GM18519 (cell line): ENCODE results near the gene TGM1.

Experiments used
- ATAC-seq: cut with Tn5 transposase; IDR thresholded peaks from one replicate; pipeline ENCODE4 v1.9.1; 2021; ENCODE audit warnings: mild to moderate bottlenecking, moderate library complexity; ENCODE audit not compliant: unreplicated experiment, low FRiP score

TGM1 gene

GRCh38 chr14:24293525-24293924 lies 30.5 kb upstream of the TGM1 start:
- no peak for ATAC-seq

- ATAC-seq, result no peak
These were observed 29.3 kb upstream of the TGM1 start for GRCh38 chr14:24292118-24292807.

GRCh38 chr14:24291446-24292117 lies 28.6 kb upstream of the TGM1 start:
- no peak for ATAC-seq

GRCh38 chr14:24290746-24291145 lies 27.8 kb upstream of the TGM1 start:
- ATAC-seq, result no peak

DNA sequence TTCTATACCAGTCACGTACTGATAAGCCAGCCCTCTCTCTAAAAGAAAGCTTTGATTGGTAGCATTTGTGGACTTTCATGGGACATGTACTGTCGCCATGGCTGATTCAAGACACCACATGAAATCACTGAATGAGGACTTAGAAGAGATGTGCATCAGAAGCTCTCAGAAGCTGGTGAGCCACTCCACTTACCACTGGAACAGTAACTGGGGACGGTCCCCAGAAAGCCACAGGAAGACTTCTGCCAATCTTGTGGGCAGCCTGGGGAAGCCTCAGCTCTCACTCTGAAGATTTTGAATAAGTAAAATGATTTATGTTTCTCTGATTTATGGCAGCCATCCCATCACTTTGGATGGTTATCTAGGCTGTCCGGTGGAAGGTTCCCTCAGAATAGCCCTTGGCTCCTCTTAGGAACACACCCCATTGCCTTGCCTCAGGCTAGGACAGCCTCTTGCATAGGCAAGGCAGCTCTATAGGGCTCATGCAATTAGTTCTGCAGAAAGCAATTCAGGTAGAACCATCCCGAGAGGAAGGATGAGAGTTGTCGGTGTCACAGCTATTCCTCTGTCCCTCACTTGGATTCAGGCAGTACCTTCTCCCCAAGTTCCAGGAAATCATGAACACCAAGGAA lies 26.8 kb upstream of the TGM1 start:
- no peak for ATAC-seq

- no peak for ATAC-seq
These were observed 24.0 kb upstream of the TGM1 start for GRCh38 chr14:24286996-24287395.

- no peak for ATAC-seq
These were observed 22.4 kb upstream of the TGM1 start for GRCh38 chr14:24285351-24285750.

DNA sequence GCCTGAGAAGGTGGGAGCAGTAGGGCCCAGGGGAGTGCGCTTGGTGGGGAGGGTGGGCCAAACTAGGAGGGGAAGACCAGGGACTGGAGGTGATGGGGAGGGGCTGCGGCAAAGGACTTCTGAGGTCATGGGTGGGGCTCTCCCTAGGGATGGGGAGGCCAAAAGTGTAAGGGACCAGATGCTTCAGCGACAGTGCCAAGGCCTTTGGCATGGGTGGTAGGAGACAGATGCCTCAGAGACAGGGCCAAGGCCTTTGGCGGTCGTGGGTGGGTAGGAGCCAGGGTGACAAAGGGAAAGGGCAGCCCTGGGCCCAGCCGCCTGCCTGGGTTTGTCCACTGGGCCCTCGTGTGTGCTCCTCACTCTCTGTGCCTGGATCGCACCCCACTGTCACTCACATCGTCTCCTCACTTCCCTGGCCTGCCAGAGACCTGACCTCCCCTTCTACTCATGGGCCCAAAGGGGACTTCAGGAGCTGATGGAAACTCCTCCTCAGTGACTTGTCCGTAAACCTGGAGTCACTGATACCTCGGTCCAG lies 21.6 kb upstream of the TGM1 start:
- no peak for ATAC-seq

GRCh38 chr14:24283796-24284460 lies 21.0 kb upstream of the TGM1 start:
- ATAC-seq, result no peak

- ATAC-seq, result no peak
These were observed 19.8 kb upstream of the TGM1 start for GRCh38 chr14:24282736-24283135.

DNA sequence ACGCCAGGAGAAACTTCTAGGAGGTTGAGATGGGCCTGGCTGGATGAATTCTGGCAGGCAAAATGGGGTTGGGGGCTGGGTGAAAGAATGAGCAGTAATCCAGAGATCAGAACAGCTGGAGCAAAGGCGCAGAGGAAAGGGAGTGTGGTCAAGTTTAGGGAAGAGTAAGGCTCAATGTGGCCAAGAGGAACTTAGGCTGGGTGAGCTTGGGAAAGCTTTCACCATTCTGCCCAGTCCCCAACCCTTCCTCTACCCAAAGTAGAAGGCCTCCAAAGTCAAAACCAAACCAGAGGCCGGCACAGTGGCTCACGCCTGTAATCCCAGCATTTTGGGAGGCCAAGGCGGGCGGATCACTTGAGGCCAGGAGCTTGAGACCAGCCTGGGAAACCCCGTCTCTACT lies 18.7 kb upstream of the TGM1 start:
- no peak for ATAC-seq

DNA sequence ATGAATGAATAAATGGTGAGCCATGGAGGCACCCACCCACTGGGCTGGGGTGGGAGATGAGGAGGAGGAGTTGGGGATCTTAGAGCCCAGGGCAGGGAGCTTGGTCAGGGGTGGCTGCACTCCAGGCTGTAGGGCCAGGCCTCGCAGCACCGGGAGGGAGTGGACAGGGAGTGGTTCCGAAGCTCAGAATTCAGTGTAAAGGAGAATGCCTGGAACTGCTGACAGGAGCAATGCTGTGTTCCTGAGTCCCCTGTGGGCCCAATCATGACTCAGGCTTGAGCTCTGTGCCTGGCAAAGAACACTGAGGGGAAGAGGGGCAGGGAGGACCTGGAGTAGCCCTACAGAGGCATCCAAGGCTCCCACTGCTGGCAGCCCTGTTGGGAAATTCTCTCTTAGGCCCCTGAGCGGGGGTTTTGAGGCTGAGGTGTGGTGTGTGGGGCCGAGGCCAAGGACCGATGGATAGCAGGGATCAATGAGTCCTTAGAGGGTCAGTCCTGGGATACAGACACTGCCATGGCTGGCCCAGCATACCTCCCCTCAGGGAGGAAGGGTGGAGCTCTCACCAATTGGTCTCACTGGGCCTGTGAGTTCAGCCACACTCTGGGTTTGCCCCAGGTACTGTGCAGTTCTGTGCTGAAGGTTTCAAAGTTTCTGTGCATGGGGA lies 18.0 kb upstream of the TGM1 start:
- ATAC-seq, result no peak

DNA sequence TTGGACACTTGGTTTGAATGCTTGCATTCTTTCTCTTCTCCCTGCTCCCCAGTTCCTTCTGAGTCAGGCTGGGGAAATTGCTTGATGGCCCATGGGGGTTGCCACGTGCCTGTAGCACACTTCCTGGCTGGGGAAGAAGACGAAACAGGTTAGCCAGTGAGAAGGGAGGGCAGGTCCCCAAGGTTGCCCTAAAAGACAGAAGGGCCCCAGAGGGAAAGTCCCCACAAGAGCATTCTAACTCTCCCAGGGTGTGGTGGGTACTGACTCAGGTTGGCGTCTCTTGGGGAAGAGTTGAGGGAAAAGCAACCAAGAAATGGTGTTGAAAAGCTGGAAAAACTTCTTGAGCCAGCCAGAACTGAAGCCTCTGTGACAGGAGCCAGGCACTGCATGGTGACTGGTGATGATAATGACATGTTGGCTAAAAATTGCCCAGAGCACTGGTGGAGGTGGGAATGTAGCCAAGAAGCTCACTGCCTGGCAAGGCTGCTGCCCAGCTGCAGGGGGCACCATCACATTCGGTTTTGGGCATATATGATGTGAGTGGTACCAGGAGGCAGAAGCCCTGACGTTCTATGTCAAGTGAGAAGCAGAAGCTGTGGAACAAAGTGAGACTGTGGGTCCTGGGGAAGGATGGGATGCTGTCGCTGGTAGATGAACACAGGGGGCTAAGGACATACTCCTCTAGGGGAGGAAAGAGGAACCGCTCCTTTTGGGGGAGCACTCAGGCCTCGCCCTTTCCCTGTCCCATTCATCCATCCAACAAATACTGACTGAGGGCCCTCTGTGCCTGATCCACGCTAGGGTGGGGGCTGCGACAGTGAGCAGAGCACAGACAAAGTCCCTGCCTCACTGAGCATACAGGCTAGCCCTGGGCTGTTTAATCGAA lies 16.6 kb upstream of the TGM1 start:
- ATAC-seq, result no peak

GRCh38 chr14:24278424-24278823 lies 15.4 kb upstream of the TGM1 start:
- no peak for ATAC-seq

GRCh38 chr14:24277606-24278321 lies 14.8 kb upstream of the TGM1 start:
- ATAC-seq, result no peak

GRCh38 chr14:24277071-24277470 lies 14.1 kb upstream of the TGM1 start:
- ATAC-seq, result no peak

GRCh38 chr14:24274101-24274543 lies 11.1 kb upstream of the TGM1 start:
- peak; percentile 39 for ATAC-seq

DNA sequence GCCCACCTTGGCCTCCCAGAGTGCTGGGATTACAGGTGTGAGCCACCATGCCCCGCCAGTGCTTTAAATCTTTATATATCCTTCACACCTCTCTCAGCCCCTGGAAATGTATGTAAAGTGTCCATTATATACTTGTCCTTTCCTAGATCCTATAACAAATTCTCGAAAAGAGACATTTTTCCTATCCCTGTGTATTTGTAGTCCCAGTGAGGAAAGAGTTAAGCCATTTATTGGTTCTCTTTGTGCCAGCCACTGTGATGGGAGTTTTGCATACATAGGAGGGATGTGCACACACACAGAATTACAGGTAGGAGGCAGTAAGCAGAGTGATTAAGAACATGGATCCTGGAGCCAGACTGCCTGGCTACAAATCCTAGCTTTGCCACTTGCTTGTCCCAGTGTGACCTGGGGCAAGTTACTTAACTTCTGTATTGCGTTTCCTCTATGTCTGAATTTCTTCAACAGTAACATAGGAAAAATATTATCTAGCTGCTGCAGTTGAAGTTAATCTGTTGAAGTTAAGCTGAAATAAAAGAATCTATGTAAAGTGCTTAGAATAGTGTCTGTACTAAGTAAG lies 10.5 kb upstream of the TGM1 start:
- no peak for ATAC-seq

DNA sequence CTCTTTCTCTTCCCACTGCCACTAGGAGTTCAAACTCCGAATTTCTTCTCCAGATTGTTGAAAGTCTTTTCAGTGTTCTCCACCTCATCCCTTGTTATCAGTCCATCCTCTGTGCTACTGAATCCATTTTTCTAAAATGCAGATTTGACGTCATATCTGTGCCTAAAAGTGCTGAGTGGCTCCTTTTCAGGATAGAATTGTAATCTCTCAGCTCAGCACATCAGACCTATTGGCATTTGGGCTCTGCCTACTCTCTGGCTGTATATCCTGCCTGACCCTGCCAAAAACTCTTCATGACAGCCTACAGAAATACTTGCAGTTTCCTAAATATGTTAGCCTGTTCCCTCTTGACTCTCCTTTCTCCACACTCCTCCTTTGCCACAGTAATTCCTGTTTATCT lies 9.5 kb upstream of the TGM1 start:
- no peak for ATAC-seq
